HG02571 (cell line): Measurements from ENCODE around the gene ARIH2.
A peak's percentile ranks its signal among the peaks of the same experiment; 100 is the strongest.
"Not testable (repeated sequence)": the region's sequence is repeated elsewhere in the genome, so short reads cannot be mapped to it uniquely, and the experiment has no call there.

Experiments
- ATAC-seq: cut with Tn5 transposase; IDR thresholded peaks from one replicate; pipeline ENCODE4 v1.9.1; 2021; ENCODE audit warnings: mild to moderate bottlenecking, moderate library complexity; ENCODE audit not compliant: unreplicated experiment

ARIH2 gene

DNA sequence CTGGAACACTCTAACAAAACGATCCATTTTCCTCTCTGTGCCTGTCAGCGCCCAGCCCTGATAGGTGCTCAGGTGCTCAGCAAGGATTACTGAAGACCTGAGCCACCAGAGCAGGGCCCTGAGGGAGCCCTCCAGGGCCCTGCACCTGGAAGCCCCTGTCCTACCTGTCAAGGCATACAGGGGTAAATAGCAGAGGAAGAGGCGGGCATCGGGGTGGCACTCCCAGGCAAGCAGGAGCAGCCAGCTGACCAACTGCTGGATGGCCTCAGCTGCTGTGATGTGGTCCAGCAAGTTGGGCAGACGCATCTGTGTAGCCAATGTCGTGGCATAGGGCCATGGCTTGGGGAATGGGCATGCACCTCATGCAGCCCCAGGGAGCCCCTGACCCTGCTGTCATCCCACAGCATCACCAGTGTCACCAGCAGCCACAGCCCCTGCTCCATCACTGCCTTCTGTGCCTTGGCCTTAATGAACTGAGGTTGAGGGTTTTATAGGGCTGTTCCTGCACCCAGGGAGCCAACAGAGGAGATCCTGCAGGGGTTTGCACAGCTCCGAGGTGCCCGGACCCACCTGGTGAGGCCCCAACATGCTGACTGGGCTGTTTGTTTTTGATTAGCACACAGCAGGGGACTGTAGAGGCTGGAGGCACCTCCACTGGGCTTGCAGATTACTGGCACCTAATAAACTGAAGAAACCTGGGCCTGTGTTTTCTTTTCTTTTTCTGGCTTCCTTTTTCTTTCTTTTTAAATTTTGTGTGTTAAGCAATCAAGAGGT, 80.6 kb downstream of the ARIH2 start:
- ATAC-seq: no peak

DNA sequence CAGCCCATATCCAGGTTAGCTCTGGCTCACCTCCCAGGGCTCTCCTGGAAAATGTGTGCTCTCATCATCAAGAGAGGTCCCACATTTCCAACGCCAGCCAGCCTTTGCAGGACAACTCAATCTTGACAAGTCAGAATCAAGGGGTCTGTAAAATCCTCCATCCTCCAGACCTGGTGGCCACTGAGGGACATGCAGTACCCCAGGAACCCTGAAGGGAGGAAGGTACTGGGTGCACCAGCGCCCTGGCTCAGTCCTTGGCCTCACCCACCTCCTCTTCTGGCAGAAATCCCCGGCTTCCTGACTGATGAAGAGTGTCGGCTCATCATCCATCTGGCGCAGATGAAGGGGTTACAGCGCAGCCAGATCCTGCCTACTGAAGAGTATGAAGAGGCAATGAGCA, 82.5 kb downstream of the ARIH2 start:
- no peak for ATAC-seq

DNA sequence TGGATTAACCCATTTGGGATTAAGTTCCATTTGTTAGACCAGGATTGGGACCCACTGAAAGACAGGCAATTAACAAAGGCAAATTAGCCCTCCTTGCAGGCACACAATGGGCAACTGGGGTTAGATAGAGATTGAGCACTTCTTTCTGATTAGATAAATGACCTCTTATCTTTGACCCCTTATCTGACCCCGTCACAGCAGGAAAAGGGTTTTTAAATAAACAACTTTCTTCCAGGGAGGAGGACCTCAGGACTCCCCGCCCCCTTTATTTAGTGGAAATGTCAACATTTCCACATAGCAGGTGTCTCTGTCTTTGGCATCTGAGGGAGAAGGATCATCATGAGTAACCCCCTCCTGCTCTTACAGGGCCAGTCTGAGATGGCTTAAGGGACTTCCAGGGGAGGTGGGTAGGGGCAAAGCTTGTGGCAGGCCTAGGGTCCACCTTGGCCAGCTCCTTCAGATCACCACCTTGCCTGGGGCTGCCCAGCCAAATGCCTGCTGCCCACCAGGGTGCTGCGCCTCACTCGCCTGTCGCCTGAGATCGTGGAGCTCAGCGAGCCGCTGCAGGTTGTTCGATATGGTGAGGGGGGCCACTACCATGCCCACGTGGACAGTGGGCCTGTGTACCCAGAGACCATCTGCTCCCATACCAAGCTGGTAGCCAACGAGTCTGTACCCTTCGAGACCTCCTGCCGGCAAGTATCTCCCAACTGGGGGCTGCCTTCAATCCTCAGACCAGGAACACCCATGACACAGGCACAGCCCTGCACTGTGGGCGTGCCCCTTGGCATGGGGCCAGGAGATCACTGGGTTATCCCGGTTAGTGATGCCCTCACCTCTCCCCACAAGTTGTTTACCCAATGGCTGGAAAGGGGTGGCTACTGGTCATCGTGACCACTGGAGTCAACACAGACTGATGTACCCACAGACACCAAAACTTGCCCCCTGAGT, 86.0 kb downstream of the ARIH2 start:
- no peak for ATAC-seq

DNA sequence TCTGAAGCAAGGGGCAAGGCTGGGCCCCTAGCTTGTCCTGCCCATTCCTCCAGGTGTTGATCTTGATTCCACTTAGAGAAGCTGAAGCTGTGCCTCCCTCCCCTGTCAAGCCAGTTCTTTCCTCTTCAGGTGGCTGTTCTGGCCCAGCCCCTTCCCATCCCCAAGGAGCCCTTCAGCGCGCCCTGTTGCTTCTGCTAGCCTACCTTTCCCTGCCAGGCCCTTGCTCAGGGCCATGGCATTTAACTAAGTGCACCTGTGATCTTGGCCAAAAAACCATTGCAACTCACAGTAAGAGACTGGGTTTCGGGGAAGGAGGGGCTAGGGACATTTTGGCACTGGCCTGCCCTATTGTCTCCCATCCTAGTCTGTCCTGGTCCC, 86.7 kb downstream of the ARIH2 start:
- no peak for ATAC-seq

DNA sequence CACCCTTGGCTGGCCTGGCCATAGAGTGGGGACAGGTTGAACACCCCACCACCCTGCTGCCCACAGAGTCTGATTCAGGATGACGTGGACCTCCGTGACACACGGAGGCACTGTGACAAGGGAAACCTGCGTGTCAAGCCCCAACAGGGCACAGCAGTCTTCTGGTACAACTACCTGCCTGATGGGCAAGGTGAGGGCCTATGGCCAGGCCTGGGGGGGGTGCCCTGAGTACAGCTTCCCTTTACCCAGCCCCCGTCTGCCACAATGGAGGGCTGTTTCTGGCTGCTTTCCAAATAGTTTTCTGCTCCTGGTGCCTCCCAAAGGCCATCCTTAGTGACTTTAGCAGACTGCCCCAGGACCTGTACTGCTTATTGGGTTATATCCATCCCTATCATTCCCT, 87.4 kb downstream of the ARIH2 start:
- no peak for ATAC-seq

DNA sequence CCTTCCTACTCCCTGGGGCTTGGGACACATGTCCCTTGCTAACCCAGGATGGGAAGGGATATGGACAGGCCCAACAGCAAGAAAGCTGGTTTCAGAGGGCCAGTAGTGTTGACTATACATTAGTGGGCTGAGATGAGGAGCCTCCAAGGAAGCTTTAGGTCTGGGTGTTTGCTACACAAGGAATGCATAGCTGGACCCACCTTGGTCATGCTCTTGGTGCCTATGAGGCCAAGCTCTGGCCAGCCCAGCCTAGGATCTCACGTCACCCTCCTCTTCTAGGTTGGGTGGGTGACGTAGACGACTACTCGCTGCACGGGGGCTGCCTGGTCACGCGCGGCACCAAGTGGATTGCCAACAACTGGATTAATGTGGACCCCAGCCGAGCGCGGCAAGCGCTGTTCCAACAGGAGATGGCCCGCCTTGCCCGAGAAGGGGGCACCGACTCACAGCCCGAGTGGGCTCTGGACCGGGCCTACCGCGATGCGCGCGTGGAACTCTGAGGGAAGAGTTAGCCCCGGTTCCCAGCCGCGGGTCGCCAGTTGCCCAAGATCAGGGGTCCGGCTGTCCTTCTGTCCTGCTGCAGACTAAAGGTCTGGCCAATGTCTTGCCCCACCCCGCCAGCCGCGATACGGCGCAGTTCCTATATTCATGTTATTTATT, 87.9 kb downstream of the ARIH2 start:
- ATAC-seq: peak; percentile 6

DNA sequence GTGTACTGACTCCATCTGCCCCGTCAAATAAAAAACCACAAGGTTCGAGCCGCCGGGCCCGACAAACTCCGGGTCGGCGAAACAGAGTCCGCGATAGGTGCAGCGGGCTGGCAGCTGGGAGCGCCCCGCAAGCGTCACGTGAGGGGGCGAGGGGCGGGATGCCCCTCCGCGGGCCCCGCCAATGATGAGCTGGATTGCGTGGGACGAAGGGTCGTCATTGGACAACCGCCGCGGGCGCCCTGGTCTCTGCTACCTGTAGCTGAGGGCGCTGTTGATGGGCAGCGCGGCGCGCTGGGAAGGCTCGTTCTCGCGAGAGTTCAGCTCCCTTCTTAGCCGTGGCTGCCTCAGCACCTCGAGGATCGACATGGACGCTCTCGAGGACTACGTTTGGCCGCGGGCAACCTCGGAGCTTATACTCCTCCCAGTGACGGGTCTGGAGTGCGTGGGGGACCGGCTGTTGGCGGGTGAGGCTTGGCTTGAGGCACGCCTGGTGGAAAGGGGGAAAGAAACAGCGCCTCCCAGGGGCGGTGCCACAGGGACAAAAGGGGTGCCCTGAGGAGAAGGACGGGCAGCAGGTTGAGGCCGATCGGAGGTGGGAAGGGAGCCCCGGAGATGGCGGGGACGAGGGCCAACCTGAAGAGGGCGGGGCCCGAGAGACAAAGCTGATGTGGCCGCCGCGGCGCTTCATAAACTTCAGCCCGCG, 88.6 kb downstream of the ARIH2 start, which contains the start of gene WDR6:
Gene WDR6 (plus strand): TSS at position 324 of the 703 bp plus-strand sequence. CDS start 41 bp downstream, at position 365.
- peak; percentile 85 for ATAC-seq

DNA sequence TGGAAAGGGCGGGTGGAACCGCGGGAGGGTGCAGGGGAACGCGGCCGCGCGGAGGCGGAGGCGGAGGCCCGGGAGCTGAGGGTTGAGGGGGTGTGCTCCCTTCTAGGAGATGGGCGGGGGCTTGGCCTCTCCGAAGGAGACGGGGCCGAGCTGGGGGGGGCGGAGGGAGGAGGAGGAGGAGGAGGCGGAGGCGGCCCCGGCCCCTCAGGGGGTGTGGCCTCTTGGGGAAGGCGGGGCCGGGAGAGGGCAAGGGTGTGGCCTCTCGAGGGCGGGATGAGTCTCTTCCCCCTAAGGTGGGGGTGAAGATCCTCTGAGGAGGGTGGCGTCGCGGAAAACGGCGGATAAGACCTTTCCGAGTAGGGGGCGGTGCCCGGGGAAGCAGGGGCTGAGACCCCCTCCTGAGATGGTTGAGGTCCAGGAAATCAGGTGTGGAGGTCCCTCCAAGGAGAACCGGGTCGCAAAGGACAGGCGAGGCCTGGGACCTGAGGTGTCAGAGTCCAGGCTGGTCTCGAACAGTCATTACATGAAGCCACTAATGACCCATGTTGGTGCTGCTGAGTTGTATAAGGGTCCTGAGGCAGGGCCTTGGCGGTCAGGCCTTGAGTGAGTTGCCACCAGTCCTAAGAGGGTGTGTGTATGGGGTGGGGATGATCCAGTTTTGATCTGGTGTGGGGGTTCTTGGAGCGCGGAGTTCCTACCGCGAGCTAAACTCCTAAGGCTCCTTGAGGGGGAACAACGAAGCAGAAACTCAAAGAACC, 89.3 kb downstream of the ARIH2 start:
- ATAC-seq: peak; percentile 36

DNA sequence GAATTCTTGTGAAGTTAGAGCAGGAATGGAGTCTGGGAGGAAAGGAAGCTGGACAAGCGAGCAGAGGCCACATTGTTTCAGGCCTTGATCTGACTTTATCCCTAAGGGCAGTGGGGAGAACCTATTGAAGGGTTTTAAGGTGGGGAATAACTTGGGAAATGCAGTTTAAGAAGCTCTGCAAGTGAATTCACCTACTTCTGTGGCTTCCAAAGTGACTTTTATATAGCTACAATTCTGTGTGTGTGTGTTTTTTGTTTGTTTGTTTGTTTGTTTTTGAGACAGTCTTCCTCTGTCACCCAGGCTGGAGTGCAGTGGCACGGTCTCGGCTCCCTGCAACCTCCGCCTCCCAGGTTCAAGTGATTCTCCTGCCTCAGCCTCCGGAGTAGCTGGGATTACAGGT, 90.0 kb downstream of the ARIH2 start:
- ATAC-seq: not testable (repeated sequence)

DNA sequence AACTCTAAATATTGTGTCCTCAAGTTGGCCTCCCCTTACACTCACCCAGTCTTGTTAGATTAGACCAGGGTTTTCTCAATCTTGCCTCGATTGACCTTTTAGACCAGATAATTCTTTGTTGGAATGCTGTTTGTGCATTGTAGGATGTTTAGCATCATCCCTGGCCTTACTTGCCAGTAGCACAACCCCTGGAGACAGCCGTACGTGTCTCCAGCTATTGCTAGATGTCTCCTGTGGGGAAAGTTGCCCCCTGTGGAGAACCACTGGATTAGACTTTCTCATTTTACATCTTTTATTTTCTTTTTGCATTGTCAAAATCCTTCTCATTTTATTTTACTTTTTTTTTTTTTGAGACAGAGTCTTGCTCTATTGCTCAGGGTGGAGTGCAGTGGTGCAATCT, 90.8 kb downstream of the ARIH2 start:
- ATAC-seq: no peak

DNA sequence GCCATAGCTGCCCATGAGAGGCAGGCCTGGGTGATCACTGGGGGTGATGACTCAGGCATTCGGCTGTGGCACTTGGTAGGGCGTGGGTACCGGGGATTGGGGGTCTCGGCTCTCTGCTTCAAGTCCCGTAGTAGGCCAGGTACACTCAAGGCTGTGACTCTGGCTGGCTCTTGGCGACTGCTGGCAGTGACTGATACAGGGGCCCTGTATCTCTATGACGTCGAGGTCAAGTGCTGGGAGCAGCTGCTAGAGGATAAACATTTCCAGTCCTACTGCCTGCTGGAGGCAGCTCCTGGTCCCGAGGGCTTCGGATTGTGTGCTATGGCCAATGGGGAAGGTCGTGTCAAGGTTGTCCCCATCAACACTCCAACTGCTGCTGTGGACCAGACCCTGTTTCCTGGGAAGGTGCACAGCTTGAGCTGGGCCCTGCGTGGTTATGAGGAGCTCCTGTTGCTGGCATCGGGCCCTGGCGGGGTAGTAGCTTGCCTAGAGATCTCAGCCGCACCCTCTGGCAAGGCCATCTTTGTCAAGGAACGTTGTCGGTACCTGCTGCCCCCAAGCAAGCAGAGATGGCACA, 93.9 kb downstream of the ARIH2 start:
- no peak for ATAC-seq

DNA sequence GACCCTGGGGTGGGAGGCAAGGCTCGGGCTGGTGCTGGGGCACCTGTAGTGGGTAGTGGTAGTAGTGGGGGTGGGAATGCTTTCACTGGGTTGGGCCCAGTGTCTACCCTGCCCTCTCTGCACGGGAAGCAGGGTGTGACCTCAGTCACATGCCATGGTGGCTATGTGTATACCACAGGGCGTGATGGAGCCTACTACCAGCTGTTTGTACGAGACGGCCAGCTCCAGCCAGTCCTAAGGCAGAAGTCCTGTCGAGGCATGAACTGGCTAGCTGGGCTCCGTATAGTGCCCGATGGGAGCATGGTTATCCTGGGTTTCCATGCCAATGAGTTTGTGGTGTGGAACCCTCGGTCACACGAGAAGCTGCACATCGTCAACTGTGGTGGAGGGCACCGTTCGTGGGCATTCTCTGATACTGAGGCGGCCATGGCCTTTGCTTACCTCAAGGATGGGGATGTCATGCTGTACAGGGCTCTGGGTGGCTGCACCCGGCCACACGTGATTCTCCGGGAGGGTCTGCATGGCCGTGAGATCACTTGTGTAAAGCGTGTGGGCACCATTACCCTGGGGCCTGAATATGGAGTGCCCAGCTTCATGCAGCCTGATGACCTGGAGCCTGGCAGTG, 94.6 kb downstream of the ARIH2 start:
- no peak for ATAC-seq

DNA sequence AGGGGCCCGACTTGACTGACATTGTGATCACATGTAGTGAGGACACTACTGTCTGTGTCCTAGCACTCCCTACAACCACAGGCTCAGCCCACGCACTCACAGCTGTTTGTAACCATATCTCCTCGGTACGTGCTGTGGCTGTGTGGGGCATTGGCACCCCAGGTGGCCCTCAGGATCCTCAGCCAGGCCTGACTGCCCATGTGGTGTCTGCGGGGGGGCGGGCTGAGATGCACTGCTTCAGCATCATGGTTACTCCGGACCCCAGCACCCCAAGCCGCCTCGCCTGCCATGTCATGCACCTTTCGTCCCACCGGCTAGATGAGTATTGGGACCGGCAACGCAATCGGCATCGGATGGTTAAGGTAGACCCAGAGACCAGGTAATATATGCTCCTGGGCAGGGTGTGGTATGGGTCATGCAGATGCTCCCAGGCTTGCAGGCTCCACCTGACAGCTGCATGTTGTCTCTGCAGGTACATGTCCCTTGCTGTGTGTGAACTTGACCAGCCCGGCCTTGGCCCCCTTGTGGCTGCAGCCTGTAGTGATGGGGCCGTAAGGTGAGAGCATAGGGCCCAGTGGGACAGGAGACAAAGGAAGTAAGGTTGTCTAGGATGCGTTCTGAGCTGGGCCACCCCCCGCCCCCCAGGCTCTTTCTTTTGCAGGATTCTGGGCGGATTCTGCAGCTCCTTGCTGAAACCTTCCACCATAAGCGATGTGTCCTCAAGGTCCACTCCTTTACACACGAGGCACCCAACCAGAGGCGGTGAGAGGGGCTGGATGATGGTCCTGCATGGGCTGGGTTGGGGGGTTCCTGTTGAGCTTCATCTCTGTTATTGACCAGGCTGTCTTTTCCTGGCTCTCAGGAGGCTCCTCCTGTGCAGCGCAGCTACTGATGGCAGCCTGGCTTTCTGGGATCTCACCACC, 95.4 kb downstream of the ARIH2 start:
- no peak for ATAC-seq

DNA sequence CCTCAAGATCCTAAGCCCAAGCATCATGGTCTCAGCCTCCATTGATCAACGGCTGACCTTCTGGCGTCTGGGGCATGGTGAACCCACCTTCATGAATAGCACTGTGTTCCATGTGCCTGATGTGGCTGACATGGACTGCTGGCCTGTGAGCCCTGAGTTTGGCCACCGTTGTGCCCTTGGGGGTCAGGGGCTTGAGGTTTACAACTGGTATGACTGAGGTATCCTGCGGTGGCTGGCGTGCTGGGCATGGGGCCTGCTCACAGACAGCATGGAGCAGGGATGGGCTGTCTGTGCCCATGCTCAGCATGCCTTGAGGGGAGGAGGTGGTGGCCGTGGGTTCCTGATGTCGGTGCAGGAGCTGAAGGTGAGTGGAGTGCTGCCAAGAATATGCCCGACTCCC, 96.4 kb downstream of the ARIH2 start:
- ATAC-seq: no peak

DNA sequence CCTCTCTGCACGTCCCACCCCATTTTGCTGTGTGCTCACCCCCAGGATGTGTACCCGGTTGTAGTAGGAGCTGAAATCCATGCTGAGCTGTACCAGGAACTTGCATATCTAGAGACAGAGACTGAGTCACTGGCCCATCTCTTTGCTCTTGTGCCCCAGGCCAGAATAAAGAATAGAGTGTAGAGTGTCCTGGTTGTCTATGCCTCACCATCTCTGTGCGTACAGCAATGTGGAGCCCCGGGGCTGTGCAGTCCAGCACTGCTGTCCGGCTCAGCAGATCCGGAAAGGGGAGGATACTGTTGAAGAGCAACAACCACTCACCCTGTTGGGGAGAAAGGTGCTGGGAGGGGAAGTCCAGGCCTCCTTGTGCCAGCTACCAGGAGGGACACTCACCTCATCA, 97.1 kb downstream of the ARIH2 start:
- no peak for ATAC-seq

DNA sequence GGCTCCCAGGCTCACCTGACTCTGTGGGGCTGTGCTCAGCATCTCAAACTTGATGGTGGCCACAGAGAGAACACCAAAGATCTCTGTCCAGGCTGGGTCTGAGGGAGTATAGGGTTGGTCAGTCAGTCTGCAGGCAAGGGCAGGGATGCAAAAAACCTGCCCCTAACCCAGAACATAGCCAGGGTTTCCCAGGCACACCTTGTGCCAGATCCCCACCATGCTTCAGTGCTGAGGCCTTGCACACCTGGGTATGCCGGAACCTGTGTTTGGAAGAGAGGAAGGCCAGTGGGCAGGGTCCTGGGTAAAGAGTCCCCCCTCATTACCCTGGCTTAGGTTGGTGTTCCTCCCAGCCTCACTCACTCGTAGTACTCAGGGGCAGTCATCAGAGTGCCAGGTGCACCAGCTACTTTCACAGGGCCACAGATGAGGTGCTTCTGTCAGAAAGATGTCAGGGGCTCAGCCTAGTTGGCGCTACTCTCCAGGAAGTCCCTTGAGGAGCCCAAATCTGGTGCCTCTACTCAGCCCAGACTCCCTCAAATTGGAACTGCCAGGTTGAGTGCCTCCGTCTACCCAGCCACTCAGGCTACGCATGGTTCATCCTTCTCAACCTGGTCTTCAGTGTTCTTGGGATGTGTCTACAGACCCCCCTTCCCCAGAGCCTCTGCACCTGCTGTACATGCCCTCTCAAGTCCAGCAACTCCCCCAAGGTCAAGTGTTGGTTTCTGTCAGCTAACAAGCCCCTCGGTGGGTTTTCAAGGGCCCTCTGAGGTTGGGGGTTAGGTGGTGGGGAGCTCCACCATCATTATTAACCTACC, 98.0 kb downstream of the ARIH2 start:
- ATAC-seq: no peak

DNA sequence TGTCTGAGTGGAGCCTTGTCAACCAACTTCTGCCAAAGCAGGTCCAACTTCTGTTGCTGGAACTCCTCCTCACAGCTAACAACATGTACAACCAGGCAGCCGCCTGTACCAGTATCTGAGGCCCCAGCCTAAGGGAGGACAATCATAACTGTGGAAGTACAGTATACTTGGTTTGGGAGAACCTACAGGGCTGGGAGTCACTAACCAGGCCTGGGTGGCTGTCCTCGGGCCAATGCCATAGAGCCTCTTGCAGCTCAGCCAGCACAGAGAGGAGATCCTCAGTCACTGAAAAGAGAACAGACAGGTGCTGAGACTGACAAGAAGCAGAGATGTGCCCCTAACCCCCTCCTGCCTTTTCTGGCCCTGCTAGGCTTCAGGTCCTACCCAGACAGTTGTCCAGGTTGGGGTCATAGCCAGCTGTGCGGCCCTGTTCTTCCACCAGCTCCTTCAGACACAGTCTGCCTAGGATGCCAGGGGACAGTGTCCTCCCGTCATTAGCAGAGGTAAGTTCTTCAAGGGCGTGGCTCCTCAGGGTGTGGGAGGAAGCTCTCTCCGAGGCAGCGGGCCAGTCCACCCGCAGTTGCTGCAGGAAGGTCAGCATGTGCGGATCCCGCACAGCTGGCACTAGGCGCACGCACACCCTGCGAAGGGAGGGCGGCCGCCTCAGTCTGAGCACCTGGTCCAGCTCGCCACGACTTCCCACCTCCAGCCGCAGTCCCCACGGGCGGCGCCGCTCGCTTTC, 98.8 kb downstream of the ARIH2 start:
- no peak for ATAC-seq
